Activated CD8-positive, alpha-beta T cell treated with anti-CD3 and anti-CD28 coated beads, Interleukin-2, amount 10 ng/mL, durations not matched to agents 7 days and 5 days (primary cell): Measurements from ENCODE around the gene SBF2. TPM values are rescaled to one million over a fixed set of nuclear protein-coding genes. Genes with fewer than 3 reads are reported as not detected.
"Not testable (repeated sequence)": the region's sequence is repeated elsewhere in the genome, so short reads cannot be mapped to it uniquely, and the experiment has no call there.

Experiments used
- ATAC-seq: fragments of 150-1000 bp; cut with Tn5 transposase; one replicate; pipeline ENCODE4 v1.10.0; 2021; ENCODE audit warnings: moderate library complexity
- CTCF ChIA-PET: fragments of 350-600 bp; sonication (Branson Sonifier 250); formaldehyde crosslinking; loops from one replicate; lab custom pipeline; 2021; ENCODE audit warnings: antibody characterized with exemption; lab: Charles Lee
- POLR2A ChIA-PET: fragments of 350-600 bp; sonication (Branson Sonifier 250); formaldehyde crosslinking; loops from one replicate; lab custom pipeline; 2021; ENCODE audit warnings: antibody characterized with exemption; lab: Charles Lee
- DNase-seq: peaks from one replicate; pipeline ENCODE4 v3.0.0-alpha.2; 2020
- H3K27ac Mint-ChIP-seq: one replicate; pipeline ENCODE4 v1.8.0; 2021; ENCODE audit warnings: mild to moderate bottlenecking, mixed read lengths
- H3K27me3 Mint-ChIP-seq: one replicate; pipeline ENCODE4 v1.8.0; 2021; ENCODE audit warnings: low read depth, mixed read lengths
- H3K36me3 Mint-ChIP-seq: one replicate; pipeline ENCODE4 v1.8.0; 2021; ENCODE audit warnings: low read depth, mixed read lengths
- H3K4me1 Mint-ChIP-seq: one replicate; pipeline ENCODE4 v1.8.0; 2021; ENCODE audit warnings: low read depth, mixed read lengths
- H3K4me3 Mint-ChIP-seq: one replicate; pipeline ENCODE4 v1.8.0; 2021; ENCODE audit warnings: mild to moderate bottlenecking, mixed read lengths
- H3K9me3 Mint-ChIP-seq: one replicate; pipeline ENCODE4 v1.8.0; 2022; ENCODE audit warnings: mixed read lengths; ENCODE audit not compliant: insufficient read depth
- total RNA-seq, 2 experiments: library from RNA; stranded (reverse); gene quantifications; one replicate each; pipeline ENCODE4 v1.2.3, GENCODE V29; 2021

The SBF2 gene
- total RNA-seq, 2 experiments from 2014 or later = 5.1 to 5.9 TPM

GRCh38 chr11:10092426-10092825, 201.6 kb downstream of the SBF2 start:
- H3K27ac Mint-ChIP-seq = no peak overlapping the region
- ChIA-PET POLR2A (no interaction called here), CTCF (interaction anchor here (2.6 kb wide), 1 partner anchor 16 kb away, joined by 16 read pairs; no protein-coding TSS in a partner anchor)
- no peaks in the 10 kb centered on the region for H3K9me3 Mint-ChIP-seq
- ATAC-seq (no peak), DNase-seq (no peak)
- H3K4me1 Mint-ChIP-seq = peaks cover 13% of the 10 kb centered on the region
- H3K4me3 Mint-ChIP-seq = no peak overlapping the region
- no peaks in the 10 kb centered on the region for H3K27me3 Mint-ChIP-seq
- no peaks in the 10 kb centered on the region for H3K36me3 Mint-ChIP-seq

GRCh38 chr11:10091314-10092045, 202.5 kb downstream of the SBF2 start:
- ChIA-PET CTCF (interaction anchor here (2.6 kb wide), 1 partner anchor 15 kb away, joined by 16 read pairs; no protein-coding TSS in a partner anchor), POLR2A (no interaction called here)
- no peaks in the 10 kb centered on the region for H3K9me3 Mint-ChIP-seq
- DNase-seq (no peak), ATAC-seq (no peak)
- H3K36me3 Mint-ChIP-seq = no peaks in the 10 kb centered on the region
- H3K4me3 Mint-ChIP-seq = no peak overlapping the region
- peaks cover 13% of the 10 kb centered on the region for H3K4me1 Mint-ChIP-seq
- no peak overlapping the region for H3K27ac Mint-ChIP-seq
- no peaks in the 10 kb centered on the region for H3K27me3 Mint-ChIP-seq

- CTCF ChIA-PET, H3K36me3 Mint-ChIP-seq, POLR2A ChIA-PET, H3K9me3 Mint-ChIP-seq, DNase-seq, H3K27ac Mint-ChIP-seq, ATAC-seq, H3K4me3 Mint-ChIP-seq, H3K27me3 Mint-ChIP-seq: not testable (repeated sequence)
- peaks cover 13% of the 10 kb centered on the region for H3K4me1 Mint-ChIP-seq
Measured at GRCh38 chr11:10087923-10088225, 206.1 kb downstream of the SBF2 start.

GRCh38 chr11:10087186-10087922, 206.7 kb downstream of the SBF2 start:
- CTCF ChIA-PET = no interaction called here

GRCh38 chr11:10080138-10080537, 213.9 kb downstream of the SBF2 start:
- H3K27me3 Mint-ChIP-seq = no peaks in the 10 kb centered on the region
- H3K4me1 Mint-ChIP-seq = no peaks in the 10 kb centered on the region
- no peak overlapping the region for H3K4me3 Mint-ChIP-seq
- H3K36me3 Mint-ChIP-seq = no peaks in the 10 kb centered on the region
- CTCF ChIA-PET = no interaction called here
- H3K9me3 Mint-ChIP-seq = peaks cover 29% of the 10 kb centered on the region
- H3K27ac Mint-ChIP-seq = no peak overlapping the region
- ATAC-seq (no peak), DNase-seq (no peak)
- POLR2A ChIA-PET = no interaction called here

More at GRCh38 chr11:10087186-10087922, 206.7 kb downstream of the SBF2 start:
- H3K36me3 Mint-ChIP-seq = no peaks in the 10 kb centered on the region
- no peaks in the 10 kb centered on the region for H3K27me3 Mint-ChIP-seq
- no peak overlapping the region for H3K27ac Mint-ChIP-seq
- no peak for DNase-seq
- no peak for ATAC-seq
- POLR2A ChIA-PET = no interaction called here
- H3K4me3 Mint-ChIP-seq = no peak overlapping the region
- H3K4me1 Mint-ChIP-seq = peaks cover 13% of the 10 kb centered on the region
- no peaks in the 10 kb centered on the region for H3K9me3 Mint-ChIP-seq

- no peaks in the 10 kb centered on the region for H3K4me1 Mint-ChIP-seq
- H3K27ac Mint-ChIP-seq = no peak overlapping the region
- peak; percentile 38 for DNase-seq
- no peaks in the 10 kb centered on the region for H3K36me3 Mint-ChIP-seq
- CTCF ChIA-PET = interaction anchor here (0.7 to 2.5 kb wide), 16 partner anchors 8 to 593 kb away, joined by 3 to 16 read pairs (median 3); no protein-coding TSS in a partner anchor
- ATAC-seq = no peak
- POLR2A ChIA-PET = interaction anchor here (0.6 kb wide), 1 partner anchor 194 kb away, joined by 3 read pairs; no protein-coding TSS in a partner anchor
- peaks cover 29% of the 10 kb centered on the region for H3K9me3 Mint-ChIP-seq
- H3K27me3 Mint-ChIP-seq = no peaks in the 10 kb centered on the region
- H3K4me3 Mint-ChIP-seq = no peak overlapping the region
Measured at GRCh38 chr11:10076458-10077141, 217.4 kb downstream of the SBF2 start.

GRCh38 chr11:10075141-10075540, 218.9 kb downstream of the SBF2 start:
- H3K9me3 Mint-ChIP-seq = peaks cover 16% of the 10 kb centered on the region
- no peak overlapping the region for H3K4me3 Mint-ChIP-seq
- no peaks in the 10 kb centered on the region for H3K4me1 Mint-ChIP-seq
- no peak for ATAC-seq
- no peak overlapping the region for H3K27ac Mint-ChIP-seq
- H3K27me3 Mint-ChIP-seq = no peaks in the 10 kb centered on the region
- POLR2A ChIA-PET = no interaction called here
- H3K36me3 Mint-ChIP-seq = no peaks in the 10 kb centered on the region
- CTCF ChIA-PET = no interaction called here
- no peak for DNase-seq

- Mint-ChIP-seq H3K27me3 (no peaks in the 10 kb centered on the region), H3K9me3 (peaks cover 1% of the 10 kb centered on the region), H3K4me3 (no peak overlapping the region), H3K27ac (no peak overlapping the region), H3K36me3 (no peaks in the 10 kb centered on the region), H3K4me1 (no peaks in the 10 kb centered on the region)
- ChIA-PET CTCF (no interaction called here), POLR2A (no interaction called here)
- no peak for DNase-seq
- no peak for ATAC-seq
Measured at GRCh38 chr11:10072841-10073240, 221.2 kb downstream of the SBF2 start.

GRCh38 chr11:10072142-10072541, 221.9 kb downstream of the SBF2 start:
- Mint-ChIP-seq H3K4me1 (no peaks in the 10 kb centered on the region), H3K4me3 (no peak overlapping the region), H3K27ac (no peak overlapping the region), H3K36me3 (no peaks in the 10 kb centered on the region), H3K27me3 (no peaks in the 10 kb centered on the region), H3K9me3 (no peaks in the 10 kb centered on the region)
- ChIA-PET CTCF (no interaction called here), POLR2A (no interaction called here)
- no peak for DNase-seq
- ATAC-seq = no peak

GRCh38 chr11:10067629-10068300, 226.3 kb downstream of the SBF2 start:
- POLR2A ChIA-PET = no interaction called here
- no peaks in the 10 kb centered on the region for H3K4me1 Mint-ChIP-seq
- H3K27ac Mint-ChIP-seq = no peak overlapping the region
- H3K36me3 Mint-ChIP-seq = no peaks in the 10 kb centered on the region
- H3K4me3 Mint-ChIP-seq = no peak overlapping the region
- CTCF ChIA-PET = interaction anchor here (1.0 to 1.1 kb wide), 2 partner anchors 9 to 310 kb away, joined by 3 to 9 read pairs; no protein-coding TSS in a partner anchor
- no peaks in the 10 kb centered on the region for H3K27me3 Mint-ChIP-seq
- H3K9me3 Mint-ChIP-seq = no peaks in the 10 kb centered on the region
- DNase-seq (no peak), ATAC-seq (no peak)

GRCh38 chr11:10066441-10066840, 227.6 kb downstream of the SBF2 start:
- Mint-ChIP-seq H3K27ac (no peak overlapping the region), H3K9me3 (no peaks in the 10 kb centered on the region), H3K27me3 (no peaks in the 10 kb centered on the region), H3K36me3 (no peaks in the 10 kb centered on the region), H3K4me1 (no peaks in the 10 kb centered on the region), H3K4me3 (no peak overlapping the region)
- ChIA-PET CTCF (no interaction called here), POLR2A (no interaction called here)
- no peak for ATAC-seq
- no peak for DNase-seq
